ENCODE data around the gene SCAPER.
A peak's percentile ranks its signal among the peaks of the same experiment; 100 is the strongest.
"Not testable (repeated sequence)": the region's sequence is repeated elsewhere in the genome, so short reads cannot be mapped to it uniquely, and the experiment has no call there.

SCAPER gene

GRCh38 chr15:76912430-76912829 is 7.3 kb upstream of the SCAPER start:
- DNase-seq = no peak

- DNase-seq = no peak
Measured at GRCh38 chr15:76905855-76906254, 715 bp upstream of the SCAPER start.

GRCh38 chr15:76904461-76905012 is 603 bp downstream of the SCAPER start:
- no peak for DNase-seq

- peak in 1 of 2 experiments; percentile 4 for DNase-seq
Measured at GRCh38 chr15:76903251-76903681, 1.9 kb downstream of the SCAPER start.

- no peak for DNase-seq
Measured at GRCh38 chr15:76901965-76902364, 3.2 kb downstream of the SCAPER start.

- DNase-seq = not testable (repeated sequence)
Measured at GRCh38 chr15:76899931-76900310, 5.2 kb downstream of the SCAPER start.

GRCh38 chr15:76899176-76899930 is 5.8 kb downstream of the SCAPER start:
- DNase-seq = not testable (repeated sequence)

- DNase-seq = no peak
Measured at GRCh38 chr15:76898102-76898501, 7.0 kb downstream of the SCAPER start.

GRCh38 chr15:76894174-76894573 is 11.0 kb downstream of the SCAPER start:
- DNase-seq = no peak

- DNase-seq = not testable (repeated sequence)
Measured at GRCh38 chr15:76892836-76893235, 12.3 kb downstream of the SCAPER start.

- DNase-seq = not testable (repeated sequence)
Measured at GRCh38 chr15:76887280-76888141, 17.6 kb downstream of the SCAPER start.

GRCh38 chr15:76885212-76885611 is 19.9 kb downstream of the SCAPER start:
- no peak for DNase-seq

GRCh38 chr15:76875911-76876310 is 29.2 kb downstream of the SCAPER start:
- no peak for DNase-seq

GRCh38 chr15:76873066-76873465 is 32.1 kb downstream of the SCAPER start:
- DNase-seq = not testable (repeated sequence)

GRCh38 chr15:76871930-76872329 is 33.2 kb downstream of the SCAPER start:
- no peak for DNase-seq

GRCh38 chr15:76868740-76869139 is 36.4 kb downstream of the SCAPER start:
- no peak for DNase-seq

- peak; percentile 4 to 8 for DNase-seq
Measured at GRCh38 chr15:76866716-76867321, 38.3 kb downstream of the SCAPER start.

GRCh38 chr15:76866008-76866407 is 39.1 kb downstream of the SCAPER start:
- no peak for DNase-seq

GRCh38 chr15:76865548-76865991 is 39.6 kb downstream of the SCAPER start:
- DNase-seq = no peak

GRCh38 chr15:76864586-76864985 is 40.6 kb downstream of the SCAPER start:
- no peak for DNase-seq

- DNase-seq = no peak
Measured at GRCh38 chr15:76863693-76864092, 41.4 kb downstream of the SCAPER start.

- no peak for DNase-seq
Measured at GRCh38 chr15:76863123-76863522, 42.0 kb downstream of the SCAPER start.

GRCh38 chr15:76861815-76862397 is 43.2 kb downstream of the SCAPER start:
- no peak for DNase-seq

All from NCI-H446 (cell line).